Neural cell (in vitro differentiated cells): Measurements from ENCODE around the gene VWA8. TPM values are rescaled to one million over a fixed set of nuclear protein-coding genes. Genes with fewer than 3 reads are reported as not detected.

ENCODE experiments used
- H2AFZ ChIP-seq: fragments of 200-600, 300-800 bp; sonication (generic), shearing (Covaris generic); 2 replicates; pipeline ENCODE4 v1.6.0; 2014; ENCODE audit warnings: low read depth, mild to moderate bottlenecking, antibody characterized with exemption, low read length, moderate library complexity
- H3F3A ChIP-seq: fragments of 200-600 bp; shearing (Covaris generic); 2 replicates; pipeline ENCODE4 v1.6.1; 2016; ENCODE audit warnings: mild to moderate bottlenecking, moderate library complexity, mixed read lengths, antibody characterized with exemption, low read length; ENCODE audit not compliant: insufficient read depth, poor library complexity, severe bottlenecking
- H3K27ac ChIP-seq: fragments of 200-600, 300-800 bp; sonication (generic), shearing (Covaris generic); 2 replicates; pipeline ENCODE4 v1.5.1; 2014; ENCODE audit warnings: mild to moderate bottlenecking, low read length, moderate library complexity
- H3K27me3 ChIP-seq: fragments of 300-800, 200-600 bp; sonication (generic), shearing (Covaris generic); 2 replicates; pipeline ENCODE4 v1.6.0; 2014; ENCODE audit warnings: mild to moderate bottlenecking, low read depth, low read length, moderate library complexity; ENCODE audit not compliant: insufficient read depth
- H3K36me3 ChIP-seq: fragments of 300-800, 200-600 bp; sonication (generic), shearing (Covaris generic); 2 replicates; pipeline ENCODE4 v1.5.1; 2014; ENCODE audit warnings: mild to moderate bottlenecking, antibody characterized with exemption, low read length, moderate library complexity; ENCODE audit not compliant: insufficient read depth
- H3K4me2 ChIP-seq: fragments of 300-800, 200-600 bp; sonication (generic), shearing (Covaris generic); 2 replicates; pipeline ENCODE4 v1.6.0; 2014; ENCODE audit warnings: mild to moderate bottlenecking, low read length
- H3K4me3 ChIP-seq: fragments of 300-800, 200-600 bp; sonication (generic), shearing (Covaris generic); 2 replicates; pipeline ENCODE4 v1.5.1; 2014; ENCODE audit warnings: mild to moderate bottlenecking, low read length, moderate library complexity
- H3K79me2 ChIP-seq: fragments of 200-600 bp; shearing (Covaris generic); replicated peaks from 2 replicates; pipeline ENCODE4 v1.6.0; 2014; ENCODE audit warnings: mild to moderate bottlenecking, low read length, moderate library complexity; ENCODE audit not compliant: insufficient read depth
- H3K9ac ChIP-seq: fragments of 300-800, 200-600 bp; sonication (generic), shearing (Covaris generic); 2 replicates; pipeline ENCODE4 v1.6.1; 2016; ENCODE audit warnings: mild to moderate bottlenecking, low read length, mixed read lengths
- H3K9me2 ChIP-seq: fragments of 200-600 bp; shearing (Covaris generic); 2 replicates; pipeline ENCODE4 v1.6.1; 2016; ENCODE audit warnings: mild to moderate bottlenecking, low read length, mixed read lengths; ENCODE audit not compliant: insufficient read depth
- H3K9me3 ChIP-seq: fragments of 200-600, 300-800 bp; sonication (generic), shearing (Covaris generic); 2 replicates; pipeline ENCODE4 v1.6.1; 2016; ENCODE audit warnings: mild to moderate bottlenecking, mixed run types, low read length, moderate library complexity, mixed read lengths
- H4K20me1 ChIP-seq: fragments of 200-600 bp; shearing (Covaris generic); 2 replicates; pipeline ENCODE4 v1.6.1; 2016; ENCODE audit warnings: mild to moderate bottlenecking, mixed run types; ENCODE audit not compliant: insufficient read depth
- CTCF ChIP-seq: fragments of 450-650 bp; IDR thresholded peaks from 2 replicates; pipeline ENCODE4 v1.5.1; 2014; ENCODE audit warnings: antibody characterized with exemption, mild to moderate bottlenecking, moderate library complexity; ENCODE audit not compliant: poor library complexity, severe bottlenecking
- EP300 ChIP-seq: fragments of 450-650 bp; conservative IDR thresholded peaks from 2 replicates; pipeline ENCODE4 v1.6.1; 2014; ENCODE audit warnings: antibody characterized with exemption, mild to moderate bottlenecking, moderate library complexity; ENCODE audit not compliant: poor library complexity, severe bottlenecking
- EZH2 ChIP-seq: fragments of 200-600, 300-800 bp; shearing (Covaris generic), sonication (generic); IDR thresholded peaks from 2 replicates; pipeline ENCODE4 v1.6.1; 2014; ENCODE audit warnings: antibody characterized with exemption, low read length, borderline replicate concordance, mild to moderate bottlenecking; ENCODE audit not compliant: insufficient read depth, poor library complexity, severe bottlenecking
- MXI1 ChIP-seq: fragments of 450-650 bp; conservative IDR thresholded peaks from 2 replicates; pipeline ENCODE4 v1.6.1; 2014; ENCODE audit warnings: antibody characterized with exemption, mild to moderate bottlenecking; ENCODE audit not compliant: poor library complexity, severe bottlenecking
- POLR2AphosphoS5 ChIP-seq: IDR thresholded peaks from 2 replicates; pipeline ENCODE4 v1.6.1; 2012
- RAD21 ChIP-seq: fragments of 450-650 bp; conservative IDR thresholded peaks from 2 replicates; pipeline ENCODE4 v1.6.1; 2014; ENCODE audit warnings: antibody characterized with exemption, mild to moderate bottlenecking, moderate library complexity
- REST ChIP-seq: IDR thresholded peaks from 2 replicates; pipeline ENCODE4 v1.6.1; 2012; ENCODE audit warnings: borderline replicate concordance
- SMC3 ChIP-seq: fragments of 450-650 bp; conservative IDR thresholded peaks from 2 replicates; pipeline ENCODE4 v1.6.1; 2014; ENCODE audit warnings: antibody characterized with exemption, mild to moderate bottlenecking, moderate library complexity; ENCODE audit not compliant: poor library complexity
- TAF1 ChIP-seq: IDR thresholded peaks from 2 replicates; pipeline ENCODE4 v1.6.1; 2012; ENCODE audit warnings: low read depth
- polyA plus RNA-seq: library from polyadenylated mRNA; depleted of rRNA; stranded (reverse); fragments of >200 nt; gene quantifications from 2 replicates; pipeline ENCODE4 v1.2.3, GENCODE V29; 2014

Gene VWA8
- polyA plus RNA-seq, 1 donor from 2014 or later: 3.6 TPM

- Histone ChIP-seq H3K9me3 (no peaks in the 10 kb centered on the region), H3F3A (no peaks in the 10 kb centered on the region), H3K9ac (no peak overlapping the region), H3K4me3 (no peak overlapping the region), H3K79me2 (no peaks in the 10 kb centered on the region), H4K20me1 (no peaks in the 10 kb centered on the region), H3K4me2 (no peak overlapping the region), H3K27me3 (no peaks in the 10 kb centered on the region), H3K9me2 (no peaks in the 10 kb centered on the region), H2AFZ (no peak overlapping the region), H3K36me3 (no peaks in the 10 kb centered on the region), H3K27ac (no peak overlapping the region)
- no peak for TF ChIP-seq POLR2AphosphoS5
- TF ChIP-seq RAD21: no peak
- TF ChIP-seq TAF1: no peak
- no peak for TF ChIP-seq EZH2
- no peak for TF ChIP-seq REST
- no peak for TF ChIP-seq MXI1
- no peak for TF ChIP-seq CTCF
- no peak for TF ChIP-seq SMC3
- no peak for TF ChIP-seq EP300
Observed at GRCh38 chr13:41802684-41803444, 158.0 kb downstream of the VWA8 start.

- no peak overlapping the region for H2AFZ ChIP-seq
- no peaks in the 10 kb centered on the region for H3K9me3 ChIP-seq
- H3K4me2 ChIP-seq: no peak overlapping the region
- no peaks in the 10 kb centered on the region for H3F3A ChIP-seq
- H3K79me2 ChIP-seq: no peaks in the 10 kb centered on the region
- H3K9ac ChIP-seq: no peak overlapping the region
- no peak for TF ChIP-seq TAF1
- TF ChIP-seq SMC3: no peak
- no peak for TF ChIP-seq REST
- no peak for TF ChIP-seq MXI1
- no peak for TF ChIP-seq EZH2
- no peak for TF ChIP-seq CTCF
- TF ChIP-seq RAD21: no peak
- TF ChIP-seq EP300: no peak
- no peak for TF ChIP-seq POLR2AphosphoS5
- no peaks in the 10 kb centered on the region for H3K9me2 ChIP-seq
- no peak overlapping the region for H3K4me3 ChIP-seq
- H3K27me3 ChIP-seq: no peaks in the 10 kb centered on the region
- H4K20me1 ChIP-seq: no peaks in the 10 kb centered on the region
- no peak overlapping the region for H3K27ac ChIP-seq
- no peaks in the 10 kb centered on the region for H3K36me3 ChIP-seq
Observed at GRCh38 chr13:41802043-41802683, 158.7 kb downstream of the VWA8 start.
